NCI-H1930 (cell line): Measurements from ENCODE around the gene RNF14.
"Not testable (repeated sequence)": the region's sequence is repeated elsewhere in the genome, so short reads cannot be mapped to it uniquely, and the experiment has no call there.

ENCODE experiments used
- DNase-seq, 2 experiments: peaks; one replicate each; lab custom pipeline; 2025; lab: John Stamatoyannopoulos, UW

RNF14 gene

GRCh38 chr5:142015781-142016533, 47.1 kb downstream of the RNF14 start:
- no peak for DNase-seq

GRCh38 chr5:142016556-142016955, 47.7 kb downstream of the RNF14 start:
- no peak for DNase-seq

- no peak for DNase-seq
These were observed 49.0 kb downstream of the RNF14 start for GRCh38 chr5:142017832-142018427.

GRCh38 chr5:142020122-142020659, 51.3 kb downstream of the RNF14 start:
- no peak for DNase-seq

GRCh38 chr5:142023836-142024235, 54.9 kb downstream of the RNF14 start:
- peak; percentile 19 to 34 for DNase-seq

- DNase-seq = peak; percentile 43 to 69
These were observed 55.9 kb downstream of the RNF14 start for GRCh38 chr5:142024771-142025304.

- DNase-seq = no peak
These were observed 56.7 kb downstream of the RNF14 start for GRCh38 chr5:142025637-142026036.

GRCh38 chr5:142032150-142032549, 63.2 kb downstream of the RNF14 start:
- DNase-seq = no peak

- no peak for DNase-seq
These were observed 64.1 kb downstream of the RNF14 start for GRCh38 chr5:142032747-142033631.

GRCh38 chr5:142033632-142034567, 65.0 kb downstream of the RNF14 start:
- DNase-seq = not testable (repeated sequence)

- no peak for DNase-seq
These were observed 66.1 kb downstream of the RNF14 start for GRCh38 chr5:142034994-142035393.

- no peak for DNase-seq
These were observed 68.0 kb downstream of the RNF14 start for GRCh38 chr5:142036918-142037317.

GRCh38 chr5:142037599-142037998, 68.7 kb downstream of the RNF14 start:
- not testable (repeated sequence) for DNase-seq

GRCh38 chr5:142038735-142039134, 69.8 kb downstream of the RNF14 start:
- no peak for DNase-seq
